CD4-positive, alpha-beta T cell treated with Interleukin-12 subunit alpha and Interleukin-12 subunit beta, for 1 hour (primary cell): ENCODE results near the gene XPO5.
"Not testable (repeated sequence)": the region's sequence is repeated elsewhere in the genome, so short reads cannot be mapped to it uniquely, and the experiment has no call there.

Source experiments
- DNase-seq: peaks from one replicate; pipeline ENCODE4 v3.0.0-alpha.2; 2020

The XPO5 gene

DNA sequence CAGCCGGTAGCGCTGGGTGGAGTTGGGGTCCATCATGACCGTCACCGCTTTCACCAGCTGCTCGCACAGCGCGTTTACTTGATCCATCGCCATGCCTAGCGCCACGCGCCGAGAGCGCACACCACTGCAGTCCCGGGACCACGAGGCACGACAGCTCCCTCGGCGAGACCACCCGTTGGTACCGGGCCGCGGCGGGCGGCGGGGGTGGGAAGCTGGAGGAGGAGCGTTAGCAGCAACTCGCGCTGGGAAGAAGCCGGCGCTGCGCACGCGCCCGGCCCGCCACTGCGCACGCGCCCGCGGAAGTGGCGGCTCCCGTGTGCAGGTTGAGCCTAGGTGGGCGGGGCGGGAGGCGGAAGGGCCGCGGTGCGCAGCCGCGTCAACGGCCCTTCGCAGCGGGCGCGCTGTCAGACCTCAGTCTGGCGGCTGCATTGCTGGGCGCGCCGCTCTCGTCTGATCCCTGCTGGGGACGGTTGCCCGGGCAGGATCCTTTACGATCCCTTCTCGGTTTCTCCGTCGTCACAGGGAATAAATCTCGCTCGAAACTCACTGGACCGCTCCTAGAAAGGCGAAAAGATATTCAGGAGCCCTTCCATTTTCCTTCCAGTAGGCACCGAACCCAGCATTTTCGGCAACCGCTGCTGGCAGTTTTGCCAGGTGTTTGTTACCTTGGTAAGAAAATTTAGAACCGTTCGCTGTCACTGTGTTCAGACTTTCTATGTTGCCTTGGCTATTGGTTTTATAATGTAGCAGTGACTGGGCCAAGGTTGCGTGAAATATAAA, at the start of gene XPO5, which contains the start of gene POLH:
TSS of gene XPO5 (minus strand) at position 267 of the 780 bp plus-strand sequence. CDS start at position 93, 174 bp downstream.
TSS of gene POLH (plus strand) at position 414 of the 780 bp plus-strand sequence. CDS start 6,135 bp downstream, outside the sequence.
- DNase-seq: peak; percentile 93

DNA sequence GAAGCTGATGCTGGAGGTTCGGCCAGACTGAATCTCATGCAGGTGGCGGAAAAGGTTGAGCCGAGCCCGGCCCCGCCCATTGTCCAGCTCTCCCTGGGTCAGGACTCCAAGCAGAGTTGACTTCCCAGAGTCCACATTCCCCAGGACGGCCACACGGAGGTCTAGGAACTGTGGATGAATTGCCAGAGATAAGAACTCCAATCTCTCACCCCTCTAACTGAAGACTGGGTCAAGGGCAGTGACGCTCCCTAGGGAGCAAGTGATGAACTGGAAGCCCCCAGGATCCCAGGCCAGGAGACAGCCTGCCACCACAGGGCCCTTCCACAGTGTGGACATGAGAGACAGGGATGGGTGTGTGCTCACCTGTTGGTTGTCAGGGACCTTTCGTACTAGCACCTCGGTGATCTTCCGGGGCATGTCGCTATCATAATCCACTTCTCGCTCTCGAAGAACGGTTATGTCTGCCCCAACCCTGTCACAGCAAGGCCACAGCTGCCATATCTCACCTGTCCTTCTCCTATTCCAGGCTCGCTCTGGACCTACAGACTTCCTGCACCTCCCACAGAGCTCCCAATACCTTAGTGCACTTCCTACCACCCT, 49.7 kb upstream of the XPO5 start:
- no peak for DNase-seq

DNA sequence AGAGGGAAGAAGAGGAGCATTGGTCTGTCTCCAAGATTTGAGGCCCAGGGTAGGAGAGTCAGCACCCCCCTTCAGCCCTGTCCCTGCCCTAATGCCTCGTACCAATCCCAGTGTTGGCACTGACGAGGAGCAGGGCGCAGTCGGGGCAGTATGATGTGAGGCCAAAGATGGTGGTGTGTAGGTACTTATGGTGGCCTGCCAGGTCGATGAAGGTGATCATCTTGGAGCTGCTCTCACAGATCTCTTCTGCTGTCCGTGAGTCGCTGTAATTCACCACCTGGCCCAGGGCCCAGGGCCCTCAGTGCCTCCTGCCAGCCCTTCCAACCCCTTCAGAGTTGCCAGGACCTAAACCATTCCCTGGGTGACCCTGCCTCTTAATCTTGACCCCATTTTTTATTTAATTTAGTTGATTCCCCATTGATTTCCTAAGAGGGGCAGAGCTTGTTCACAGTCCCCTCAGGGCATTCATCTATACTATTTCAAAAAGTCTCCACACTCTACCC, 49.0 kb upstream of the XPO5 start:
- no peak for DNase-seq

DNA sequence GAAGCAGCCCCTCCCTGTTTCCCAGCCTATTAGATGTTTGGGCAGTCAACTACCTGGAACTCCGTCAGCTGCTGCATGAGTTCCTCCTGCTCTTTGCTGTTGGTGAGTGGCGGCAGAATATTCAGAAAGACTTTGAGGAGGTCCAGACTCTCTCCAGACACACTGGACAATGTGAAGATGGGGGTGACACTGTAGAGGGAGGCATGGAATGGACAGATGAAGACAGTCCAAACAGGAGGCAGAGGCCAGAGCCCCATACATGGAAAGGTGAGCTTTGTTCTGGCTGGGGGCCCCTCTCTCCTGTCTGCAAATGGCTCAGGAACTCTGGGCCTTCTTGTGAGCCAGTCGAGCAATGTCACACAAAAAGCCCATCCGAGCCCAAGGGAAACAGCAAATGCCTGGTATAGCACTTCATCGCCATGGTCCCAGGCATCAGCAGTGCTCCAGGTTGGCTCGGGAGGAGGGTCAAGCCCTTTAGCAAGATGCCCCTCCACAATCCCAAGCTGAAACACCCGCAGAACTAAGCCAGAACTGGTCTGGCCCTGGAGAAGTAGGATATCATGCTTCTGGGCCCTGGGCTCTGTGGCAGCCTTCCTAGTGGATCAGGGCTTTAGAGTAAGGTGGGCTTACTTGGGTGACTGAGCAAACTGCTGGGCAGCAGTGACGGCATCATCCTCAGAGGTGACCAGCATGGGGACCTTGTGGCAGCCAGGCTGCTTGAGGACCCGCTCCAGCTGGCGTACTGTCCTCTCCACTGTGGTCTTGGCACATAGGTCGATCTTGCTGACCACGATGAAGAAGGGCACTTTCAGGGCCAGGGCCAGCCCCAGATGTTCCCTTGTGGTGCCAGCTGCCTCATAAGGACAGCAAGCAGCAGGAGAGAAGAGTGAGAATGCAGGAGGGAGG, 48.3 kb upstream of the XPO5 start:
- DNase-seq: no peak

DNA sequence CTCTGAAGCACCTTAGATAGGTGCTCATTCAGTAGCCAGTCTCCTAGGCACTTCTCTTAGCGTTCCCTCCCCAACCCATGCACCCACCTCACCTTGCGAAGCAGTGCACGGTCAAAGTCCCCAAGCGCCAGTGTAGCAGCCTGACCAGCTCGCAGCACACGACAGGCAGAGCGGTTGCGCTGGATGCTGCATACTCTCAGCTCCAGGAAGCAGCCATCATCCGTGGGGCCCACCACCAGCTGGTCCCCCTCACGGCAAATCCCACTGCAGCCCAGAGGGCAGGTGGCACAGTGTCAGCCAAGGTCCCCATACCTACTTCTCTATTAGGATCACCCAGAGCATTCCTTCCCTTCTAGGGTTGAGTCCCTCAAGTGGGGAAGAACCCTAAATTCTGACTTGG, 46.7 kb upstream of the XPO5 start:
- DNase-seq: no peak

DNA sequence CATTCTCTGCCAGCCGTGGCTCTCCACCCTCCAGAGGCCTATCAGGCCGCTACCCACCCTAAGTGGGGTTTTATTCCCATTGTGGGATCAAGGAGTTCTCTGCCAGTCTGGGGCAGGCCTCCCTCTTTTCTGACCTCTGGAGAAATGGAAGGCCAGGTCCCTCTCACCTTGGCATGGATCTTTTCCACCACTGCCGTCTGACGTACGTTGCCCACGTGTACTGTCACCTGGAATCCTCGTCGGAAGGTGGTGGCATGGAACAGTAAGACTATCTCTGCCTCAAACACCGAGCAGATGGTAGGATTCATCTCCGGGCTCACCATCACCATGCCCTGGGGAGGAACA, 46.0 kb upstream of the XPO5 start:
- DNase-seq: no peak

DNA sequence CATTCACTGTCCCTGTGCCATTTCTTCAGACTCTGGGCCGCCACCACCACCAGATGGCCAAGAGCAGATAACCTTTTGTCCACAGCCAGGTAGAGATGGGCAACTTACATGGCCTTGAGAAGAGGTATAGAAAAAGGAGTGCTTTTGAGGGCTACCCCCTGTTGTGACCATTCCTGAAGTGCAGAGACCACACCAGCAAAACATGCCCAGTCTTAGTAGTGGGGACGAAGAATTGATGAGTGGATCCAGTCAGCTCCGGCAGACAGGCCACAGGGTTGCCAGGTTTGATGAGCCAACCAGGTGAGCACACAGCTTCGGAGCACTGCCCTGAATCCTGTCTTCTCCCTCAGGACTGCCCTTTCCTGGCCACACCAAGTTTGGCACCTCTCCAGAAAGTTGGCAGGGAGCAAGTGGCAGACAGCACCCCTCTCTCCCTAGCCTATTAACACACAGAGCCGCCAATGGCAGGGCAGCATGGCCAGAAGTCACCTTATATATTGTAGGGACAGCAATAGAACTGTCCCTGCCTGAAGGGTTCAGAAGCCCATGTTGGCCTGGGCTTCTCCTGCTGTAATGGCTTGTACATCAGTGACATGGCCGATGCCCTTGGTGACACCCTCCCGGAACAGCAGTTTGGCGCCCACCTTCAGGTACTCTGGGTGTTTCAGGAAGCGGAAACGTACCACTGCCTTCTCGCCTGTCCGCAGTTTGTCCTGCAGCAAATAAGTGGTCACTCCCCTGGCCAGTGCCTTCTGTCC, 45.4 kb upstream of the XPO5 start:
- no peak for DNase-seq

DNA sequence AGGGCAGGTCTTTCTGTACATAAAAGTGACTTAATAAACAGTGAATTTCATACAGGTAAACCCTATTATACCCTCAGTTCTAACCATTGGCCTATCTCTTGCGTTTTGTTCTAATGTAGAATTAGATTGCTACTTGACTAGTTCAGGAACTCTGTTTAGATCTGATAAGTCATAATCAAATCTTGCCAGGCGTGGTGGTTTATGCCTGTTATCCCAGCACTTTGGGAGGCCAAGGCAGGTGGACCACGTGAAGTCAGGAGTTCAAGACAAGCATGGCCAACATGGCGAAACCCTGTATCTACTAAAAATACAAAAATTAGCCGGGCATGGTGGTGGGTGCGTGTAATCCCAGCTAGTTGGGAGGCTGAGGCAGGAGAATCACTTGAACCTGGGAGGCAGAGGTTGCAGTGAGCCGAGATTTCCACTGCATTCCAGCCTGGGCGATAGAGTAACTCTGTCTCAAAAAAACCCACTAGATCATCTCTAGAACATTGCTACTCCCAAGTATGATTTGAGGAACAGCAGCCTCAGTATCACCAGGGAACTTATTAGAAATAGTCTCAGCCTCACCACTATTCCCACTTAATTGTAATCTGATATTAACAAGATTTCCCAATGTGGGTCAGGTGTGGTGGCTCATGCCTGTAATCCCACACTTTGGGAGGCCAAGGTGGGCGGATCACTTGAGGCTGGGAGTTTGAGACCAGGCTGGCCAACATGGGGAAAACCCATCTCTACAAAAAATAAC, 41.1 kb upstream of the XPO5 start:
- no peak for DNase-seq

DNA sequence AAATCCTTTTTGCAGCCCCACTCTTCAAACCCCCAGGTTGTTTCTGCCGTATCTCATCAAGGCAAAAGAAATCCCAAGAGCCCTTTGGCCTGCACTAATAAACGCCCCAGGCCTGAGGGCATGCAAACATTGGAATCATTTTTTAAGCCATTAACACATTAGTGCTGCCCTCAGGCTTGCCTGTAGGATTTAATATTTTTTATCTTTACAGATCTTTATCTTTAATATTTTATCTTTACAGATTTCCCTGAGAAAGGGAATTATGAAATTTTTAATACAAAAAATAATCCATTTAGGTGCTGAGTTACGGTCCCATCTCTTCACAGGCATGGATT, 38.5 kb upstream of the XPO5 start:
- no peak for DNase-seq

DNA sequence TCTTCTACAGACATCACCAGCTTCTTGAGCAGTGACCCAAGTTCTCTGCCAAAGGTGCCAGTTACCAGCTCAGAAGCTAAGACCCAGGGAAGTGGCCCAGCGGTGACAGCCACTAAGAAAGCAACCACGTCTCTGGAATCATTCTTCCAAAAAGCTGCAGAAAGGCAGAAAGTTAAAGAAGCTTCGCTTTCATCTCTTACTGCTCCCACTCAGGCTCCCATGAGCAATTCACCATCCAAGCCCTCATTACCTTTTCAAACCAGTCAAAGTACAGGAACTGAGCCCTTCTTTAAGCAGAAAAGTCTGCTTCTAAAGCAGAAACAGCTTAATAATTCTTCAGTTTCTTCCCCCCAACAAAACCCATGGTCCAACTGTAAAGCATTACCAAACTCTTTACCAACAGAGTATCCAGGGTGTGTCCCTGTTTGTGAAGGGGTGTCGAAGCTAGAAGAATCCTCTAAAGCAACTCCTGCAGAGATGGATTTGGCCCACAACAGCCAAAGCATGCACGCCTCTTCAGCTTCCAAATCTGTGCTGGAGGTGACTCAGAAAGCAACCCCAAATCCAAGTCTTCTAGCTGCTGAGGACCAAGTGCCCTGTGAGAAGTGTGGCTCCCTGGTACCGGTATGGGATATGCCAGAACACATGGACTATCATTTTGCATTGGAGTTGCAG, 38.0 kb upstream of the XPO5 start:
- DNase-seq: no peak

DNA sequence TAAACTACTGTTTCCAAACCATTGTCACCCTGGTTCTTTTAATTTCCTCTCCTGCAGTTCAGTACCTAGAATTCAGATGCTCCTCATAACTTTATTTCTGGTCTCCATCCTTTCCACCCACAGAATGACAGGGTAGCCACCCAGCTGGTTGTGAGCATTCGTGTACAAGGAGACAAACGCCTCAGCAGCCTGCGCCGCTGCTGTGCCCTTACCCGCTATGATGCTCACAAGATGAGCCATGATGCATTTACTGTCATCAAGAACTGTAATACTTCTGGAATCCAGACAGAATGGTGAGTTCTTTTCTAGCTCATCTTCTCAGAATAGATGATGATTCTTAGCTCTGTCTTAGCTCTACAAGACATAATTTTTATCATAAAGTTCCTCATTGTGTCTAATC, 34.6 kb upstream of the XPO5 start:
- no peak for DNase-seq

DNA sequence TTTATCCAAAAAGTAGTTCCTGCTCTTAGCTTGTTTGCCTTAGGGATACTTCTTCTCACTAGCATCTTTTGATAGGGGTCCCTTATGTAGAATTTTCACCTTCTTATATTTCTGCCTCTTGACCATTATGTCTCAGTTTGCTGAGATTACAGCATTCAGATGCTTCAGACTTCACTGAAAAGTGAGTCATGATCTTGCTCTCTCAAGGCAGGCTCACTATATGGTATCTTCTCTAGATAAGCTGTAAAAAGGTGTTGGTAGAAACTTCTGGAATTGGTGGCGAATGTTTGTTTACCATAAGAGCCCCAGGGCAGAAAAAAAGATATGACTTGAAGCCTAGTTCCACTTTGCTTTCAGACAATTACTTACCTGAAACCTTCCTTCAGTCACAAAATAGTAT, 33.6 kb upstream of the XPO5 start:
- DNase-seq: no peak

DNA sequence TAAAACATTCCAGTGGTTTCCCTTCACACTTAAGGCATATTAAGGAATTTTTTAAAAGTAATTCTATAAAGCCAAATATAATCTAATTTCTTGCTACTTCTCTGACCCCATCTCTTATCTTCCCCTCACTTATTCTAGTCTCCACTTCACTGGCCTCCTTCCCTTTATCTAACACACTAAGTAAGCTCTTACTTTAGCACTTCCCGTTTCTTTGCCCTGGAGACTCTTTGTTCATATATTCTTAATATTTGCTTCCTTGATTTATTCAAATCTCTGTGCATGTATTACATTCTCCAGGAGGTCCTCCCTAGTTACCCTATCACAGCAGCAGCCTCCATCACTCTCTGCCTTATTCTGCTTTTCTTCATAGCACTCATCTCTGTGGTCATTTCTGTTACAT, 33.0 kb upstream of the XPO5 start:
- no peak for DNase-seq

DNA sequence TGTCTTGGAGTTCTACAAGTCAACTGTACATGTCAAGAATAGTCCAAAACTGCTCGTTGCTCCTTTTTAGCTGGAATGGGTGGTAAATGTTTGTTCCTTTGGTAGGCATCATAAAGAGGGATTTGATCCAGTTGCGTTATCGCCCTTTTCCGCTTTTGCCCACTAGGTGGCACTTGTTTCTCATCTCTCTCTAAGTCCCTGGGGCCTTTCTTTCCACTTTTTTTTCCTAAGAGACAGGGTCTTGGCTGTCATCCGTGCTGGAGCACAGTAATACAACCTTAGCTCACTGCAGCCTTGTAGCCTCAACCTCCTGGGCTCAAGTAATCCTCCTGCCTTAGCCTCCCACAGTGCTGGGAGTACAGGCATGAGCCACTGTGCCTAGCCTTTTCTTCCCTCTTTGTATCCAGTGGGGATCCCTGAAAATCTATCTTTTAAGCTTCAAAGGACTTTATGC, 32.5 kb upstream of the XPO5 start:
- peak; percentile 61 for DNase-seq

DNA sequence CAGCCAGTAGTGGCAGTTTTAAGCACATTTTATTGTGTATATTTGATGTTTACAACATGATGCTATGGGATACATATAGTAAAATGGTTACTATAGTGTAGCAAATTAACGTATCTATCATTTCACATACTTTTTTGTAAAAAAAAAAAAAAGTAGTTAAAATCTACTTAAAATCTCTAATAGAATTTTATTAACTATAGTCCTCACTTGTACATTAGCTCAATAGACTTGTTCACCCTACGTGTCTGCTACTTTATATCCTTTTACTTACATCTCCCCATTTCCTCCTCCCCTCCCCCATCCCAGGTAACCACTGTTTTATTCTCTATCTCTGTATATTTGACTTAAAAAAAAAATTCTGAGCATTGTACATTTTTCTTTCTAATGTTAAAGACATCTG, 30.2 kb upstream of the XPO5 start:
- DNase-seq: no peak

DNA sequence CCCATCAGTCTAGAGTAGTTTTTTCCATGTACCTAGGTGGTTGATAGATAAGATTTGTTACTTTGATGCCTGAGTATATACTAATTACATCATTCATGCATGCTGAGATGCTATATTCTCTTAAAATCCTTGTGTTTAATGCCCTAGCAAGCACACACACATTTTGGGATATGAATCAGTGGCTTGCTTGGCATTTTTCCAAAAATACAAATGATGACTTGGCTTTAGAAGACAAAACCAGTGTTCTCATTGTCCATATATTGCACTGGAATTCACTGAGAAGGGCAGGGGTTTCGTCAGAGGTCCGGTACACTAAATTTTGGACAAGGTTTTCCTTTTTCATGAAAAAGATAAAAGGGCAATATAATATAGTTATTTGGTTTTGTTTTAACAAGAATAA, 28.3 kb upstream of the XPO5 start:
- DNase-seq: no peak

DNA sequence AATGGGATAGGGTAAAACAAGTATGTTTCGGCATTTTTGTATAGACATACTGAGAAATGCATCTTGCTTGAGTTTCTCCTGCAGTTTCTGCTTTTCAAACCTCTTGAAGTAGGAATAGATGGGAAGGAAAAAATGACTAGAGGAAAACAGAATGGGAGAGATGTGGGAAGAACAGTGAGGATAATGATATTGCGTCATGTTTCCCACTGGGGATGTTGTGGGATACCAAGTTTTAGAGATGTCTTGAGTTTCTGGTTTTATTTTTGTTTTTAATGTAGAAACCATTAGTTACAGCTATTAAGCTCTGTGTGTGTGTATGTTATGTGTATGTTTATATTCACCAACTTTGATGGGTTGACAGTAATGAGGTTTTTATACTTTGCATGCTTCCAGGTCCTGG, 24.8 kb upstream of the XPO5 start:
- no peak for DNase-seq

DNA sequence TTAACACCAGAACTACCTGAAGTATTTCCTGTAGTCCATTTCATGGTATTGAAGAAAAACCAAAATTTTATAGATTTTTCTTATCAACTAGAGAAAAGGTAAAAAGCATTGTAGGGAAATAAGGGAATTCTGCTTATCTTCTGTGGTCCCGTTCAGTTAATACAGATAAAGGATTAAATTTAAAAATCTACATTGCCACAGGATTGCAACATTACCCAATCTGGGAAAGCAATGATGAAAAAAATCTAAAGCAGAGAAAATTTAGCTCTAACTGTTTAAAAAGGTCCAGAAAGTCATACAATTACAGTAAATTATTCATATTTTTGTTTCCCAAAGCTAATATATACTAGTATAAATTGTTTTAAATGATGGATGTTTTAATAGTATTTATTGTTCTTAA, 18.1 kb upstream of the XPO5 start:
- no peak for DNase-seq

DNA sequence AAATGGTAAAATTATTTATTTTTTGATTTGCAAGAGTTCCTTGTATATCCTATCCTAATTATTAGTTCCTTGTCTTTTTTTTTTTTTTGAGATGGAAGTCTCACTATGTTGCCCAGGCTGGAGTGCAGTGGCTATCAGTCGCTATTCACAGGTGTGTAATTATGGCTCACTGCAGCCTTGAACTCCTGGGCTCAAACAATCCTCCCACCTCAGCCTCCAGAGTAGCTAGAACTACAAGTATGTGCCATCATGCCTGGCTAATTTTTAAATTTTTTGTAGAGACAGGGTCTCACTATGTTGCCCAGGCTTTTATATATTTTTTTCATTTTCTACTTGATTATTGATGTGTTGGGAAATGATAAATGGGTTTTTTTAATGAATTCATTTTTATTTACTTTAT, 13.7 kb upstream of the XPO5 start:
- not testable (repeated sequence) for DNase-seq

DNA sequence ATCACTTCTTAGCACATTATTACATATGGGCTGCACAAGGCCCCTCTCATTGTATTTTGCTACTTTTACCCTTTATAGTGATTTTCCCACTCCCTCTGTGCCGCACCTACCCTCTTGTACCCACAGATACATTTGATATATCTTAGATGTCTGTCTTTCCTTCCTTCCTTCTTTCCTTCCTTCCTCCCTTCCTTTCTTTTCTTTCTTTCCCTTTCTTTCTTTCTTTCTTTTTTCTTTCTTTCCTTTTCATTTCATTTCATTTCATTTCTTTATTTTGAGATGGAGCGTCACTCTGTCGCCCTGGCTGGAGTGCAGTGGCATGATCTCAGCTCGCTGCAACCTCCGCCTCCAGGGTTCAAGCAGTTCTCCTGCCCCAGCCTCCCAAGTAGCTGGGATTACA, 12.4 kb upstream of the XPO5 start:
- no peak for DNase-seq

DNA sequence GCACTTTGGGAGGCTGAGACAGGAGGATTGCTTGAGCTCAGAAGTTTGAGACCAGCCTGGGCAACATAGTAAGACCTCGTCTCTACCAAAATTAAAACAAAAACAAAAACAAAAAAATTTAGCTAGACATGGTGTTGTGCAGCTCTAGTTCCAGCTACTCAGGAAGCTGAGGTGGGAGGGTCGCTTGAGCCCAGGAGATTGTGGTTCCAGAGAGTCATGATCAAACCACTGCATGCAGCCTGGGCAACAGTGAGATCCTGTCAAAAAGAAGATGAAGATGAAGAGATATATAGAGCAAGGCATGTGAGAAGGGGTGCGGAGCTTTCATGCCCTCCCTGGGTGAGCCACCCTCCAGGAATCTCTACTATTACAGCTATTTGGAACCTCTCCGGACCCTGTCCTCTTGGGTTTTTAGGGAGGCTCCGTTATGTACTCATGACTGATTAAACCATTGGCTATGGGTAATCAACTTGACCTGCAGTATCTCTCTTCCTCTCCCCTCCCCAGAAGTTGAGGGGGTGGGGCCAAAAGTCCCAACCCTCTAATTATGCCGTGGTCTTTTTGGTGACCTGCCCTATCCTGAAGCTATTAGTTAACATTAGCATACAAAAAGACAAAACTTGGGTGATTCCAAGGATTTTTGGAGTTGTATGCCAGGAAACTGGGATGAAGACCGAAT, 9.2 kb upstream of the XPO5 start:
- peak; percentile 36 for DNase-seq
